ENCODE results near the gene HSPA4L. TPM values are rescaled to one million over a fixed set of nuclear protein-coding genes. Genes with fewer than 3 reads are reported as not detected.

HSPA4L gene
- total RNA-seq, 4 donors from 2014 or later, result 0.88 to 1.6 (median 1.3) TPM

- no peak for TF ChIP-seq CTCF (IDR thresholded peaks at IDR 0.05; ENCODE audit: low read depth)
Observed at GRCh38 chr4:127849505-127850234, 67.5 kb downstream of the HSPA4L start.

- TF ChIP-seq CTCF (IDR thresholded peaks at IDR 0.05; ENCODE audit: low read depth), result no peak
Observed at GRCh38 chr4:127852661-127853060, 70.5 kb downstream of the HSPA4L start.

- TF ChIP-seq CTCF (IDR thresholded peaks at IDR 0.05; ENCODE audit: low read depth), result no peak
Observed at GRCh38 chr4:127856196-127856812, 74.2 kb downstream of the HSPA4L start.

- no peak for TF ChIP-seq CTCF (IDR thresholded peaks at IDR 0.05; ENCODE audit: low read depth)
Observed at GRCh38 chr4:127856813-127857447, 74.8 kb downstream of the HSPA4L start.

- TF ChIP-seq CTCF (IDR thresholded peaks at IDR 0.05; ENCODE audit: low read depth), result no peak
Observed at GRCh38 chr4:127857641-127858040, 75.5 kb downstream of the HSPA4L start.

- no peak for TF ChIP-seq CTCF (IDR thresholded peaks at IDR 0.05; ENCODE audit: low read depth)
Observed at GRCh38 chr4:127868196-127868595, 86.1 kb downstream of the HSPA4L start.

- TF ChIP-seq CTCF (IDR thresholded peaks at IDR 0.05; ENCODE audit: low read depth), result no peak
Observed at GRCh38 chr4:127870281-127870680, 88.2 kb downstream of the HSPA4L start.
